GM10266 (cell line): ENCODE results near the gene LMNTD2.

Source experiments
- DNase-seq: peaks from one replicate; pipeline ENCODE4 v3.0.0; 2012; ENCODE audit errors: extremely low spot score
- TF ChIP-seq, protein P1 (sequence below): IDR thresholded peaks from 2 replicates; pipeline ENCODE4 v1.5.1; 2012; ENCODE audit warnings: mild to moderate bottlenecking, low read depth; ENCODE audit not compliant: control insufficient read depth, insufficient read depth; ENCODE audit errors: missing control alignments

The LMNTD2 gene

DNA sequence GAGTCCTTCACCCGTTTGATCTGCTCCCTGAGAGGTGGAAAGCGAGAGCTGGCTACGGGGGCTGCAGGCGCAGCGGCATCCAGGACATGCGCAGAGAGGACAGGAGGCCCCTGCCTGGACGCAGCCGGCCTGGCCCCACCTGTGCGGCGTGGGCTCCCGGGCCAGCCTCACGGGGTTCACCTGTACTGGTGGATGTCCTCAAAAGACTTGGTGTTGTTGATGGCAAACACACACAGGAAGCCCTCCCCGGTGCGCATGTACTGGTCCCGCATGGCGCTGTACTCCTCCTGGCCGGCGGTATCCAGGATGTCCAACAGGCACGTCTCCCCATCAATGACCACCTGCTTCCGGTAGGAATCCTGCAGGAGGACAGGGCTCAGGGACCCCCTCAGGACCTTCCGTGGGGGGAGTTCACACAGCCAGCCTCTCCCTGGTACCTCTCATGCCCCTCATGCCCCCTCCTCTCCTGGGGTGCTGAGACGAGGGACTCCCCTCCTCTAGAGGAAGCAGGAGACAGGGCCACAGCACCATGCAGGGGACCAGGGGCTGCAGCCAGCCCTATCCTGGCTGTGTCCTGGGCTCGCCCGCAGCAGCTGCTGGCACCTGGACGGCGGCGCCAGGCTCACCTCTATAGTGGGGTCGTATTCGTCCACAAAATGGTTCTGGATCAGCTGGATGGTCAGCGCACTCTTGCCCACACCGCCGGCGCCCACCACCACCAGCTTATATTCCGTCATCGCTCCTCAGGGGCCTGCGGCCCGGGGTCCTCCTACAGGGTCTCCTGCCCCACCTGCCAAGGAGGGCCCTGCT, 26.7 kb downstream of the LMNTD2 start:
- no peak for DNase-seq
- TF ChIP-seq, protein P1, sequence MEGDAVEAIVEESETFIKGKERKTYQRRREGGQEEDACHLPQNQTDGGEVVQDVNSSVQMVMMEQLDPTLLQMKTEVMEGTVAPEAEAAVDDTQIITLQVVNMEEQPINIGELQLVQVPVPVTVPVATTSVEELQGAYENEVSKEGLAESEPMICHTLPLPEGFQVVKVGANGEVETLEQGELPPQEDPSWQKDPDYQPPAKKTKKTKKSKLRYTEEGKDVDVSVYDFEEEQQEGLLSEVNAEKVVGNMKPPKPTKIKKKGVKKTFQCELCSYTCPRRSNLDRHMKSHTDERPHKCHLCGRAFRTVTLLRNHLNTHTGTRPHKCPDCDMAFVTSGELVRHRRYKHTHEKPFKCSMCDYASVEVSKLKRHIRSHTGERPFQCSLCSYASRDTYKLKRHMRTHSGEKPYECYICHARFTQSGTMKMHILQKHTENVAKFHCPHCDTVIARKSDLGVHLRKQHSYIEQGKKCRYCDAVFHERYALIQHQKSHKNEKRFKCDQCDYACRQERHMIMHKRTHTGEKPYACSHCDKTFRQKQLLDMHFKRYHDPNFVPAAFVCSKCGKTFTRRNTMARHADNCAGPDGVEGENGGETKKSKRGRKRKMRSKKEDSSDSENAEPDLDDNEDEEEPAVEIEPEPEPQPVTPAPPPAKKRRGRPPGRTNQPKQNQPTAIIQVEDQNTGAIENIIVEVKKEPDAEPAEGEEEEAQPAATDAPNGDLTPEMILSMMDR: no peak

DNA sequence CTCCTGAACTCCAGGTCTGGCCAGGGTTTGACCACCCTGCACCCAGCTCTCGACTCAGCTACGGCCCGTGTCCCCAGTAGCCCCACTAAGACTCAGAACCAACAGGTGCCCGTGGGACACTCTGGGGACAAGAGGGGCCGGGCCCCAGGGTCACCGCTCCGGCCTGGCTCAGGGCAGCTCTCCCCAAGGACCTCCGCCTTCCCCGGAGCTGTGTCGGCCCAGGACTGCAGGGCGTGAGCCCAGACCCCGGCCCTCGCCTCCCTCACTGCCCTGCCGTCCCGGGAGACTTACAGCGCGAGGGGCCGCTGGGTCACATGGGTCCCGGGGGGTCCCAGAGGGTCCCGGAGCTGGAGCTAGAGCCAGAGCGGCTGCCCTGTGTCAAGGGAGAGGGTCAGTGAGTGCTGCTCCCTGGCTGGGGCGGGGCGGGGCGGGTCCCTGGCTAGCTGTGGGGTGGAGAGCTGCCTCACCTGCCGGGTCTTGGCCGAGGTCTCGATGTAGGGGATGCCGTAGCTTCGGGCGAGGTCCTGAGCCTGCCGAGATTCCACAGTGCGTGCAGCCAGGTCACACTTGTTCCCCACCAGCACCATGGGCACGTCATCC, 27.5 kb downstream of the LMNTD2 start:
- TF ChIP-seq, protein P1: no peak
- DNase-seq: no peak

DNA sequence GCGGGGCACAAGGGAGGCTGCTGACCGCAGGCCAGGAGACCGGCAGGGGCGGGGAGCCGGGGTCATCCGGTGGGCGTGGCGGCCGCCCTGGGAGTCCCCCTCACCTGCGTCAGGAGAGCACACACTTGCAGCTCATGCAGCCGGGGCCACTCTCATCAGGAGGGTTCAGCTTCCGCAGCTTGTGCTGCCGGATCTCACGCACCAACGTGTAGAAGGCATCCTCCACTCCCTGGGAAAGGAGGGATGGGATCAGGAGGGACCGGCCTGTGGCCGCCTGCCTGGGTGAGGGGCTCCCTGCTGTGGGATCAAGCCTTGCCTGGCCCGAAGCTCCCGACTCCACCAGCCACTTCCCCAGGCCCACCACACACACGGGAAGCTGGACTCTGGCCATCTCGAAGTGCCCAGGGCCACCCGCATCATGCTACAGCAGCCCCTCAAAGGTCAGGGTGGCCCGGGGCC, 28.0 kb downstream of the LMNTD2 start:
- no peak for DNase-seq
- TF ChIP-seq, protein P1: no peak

DNA sequence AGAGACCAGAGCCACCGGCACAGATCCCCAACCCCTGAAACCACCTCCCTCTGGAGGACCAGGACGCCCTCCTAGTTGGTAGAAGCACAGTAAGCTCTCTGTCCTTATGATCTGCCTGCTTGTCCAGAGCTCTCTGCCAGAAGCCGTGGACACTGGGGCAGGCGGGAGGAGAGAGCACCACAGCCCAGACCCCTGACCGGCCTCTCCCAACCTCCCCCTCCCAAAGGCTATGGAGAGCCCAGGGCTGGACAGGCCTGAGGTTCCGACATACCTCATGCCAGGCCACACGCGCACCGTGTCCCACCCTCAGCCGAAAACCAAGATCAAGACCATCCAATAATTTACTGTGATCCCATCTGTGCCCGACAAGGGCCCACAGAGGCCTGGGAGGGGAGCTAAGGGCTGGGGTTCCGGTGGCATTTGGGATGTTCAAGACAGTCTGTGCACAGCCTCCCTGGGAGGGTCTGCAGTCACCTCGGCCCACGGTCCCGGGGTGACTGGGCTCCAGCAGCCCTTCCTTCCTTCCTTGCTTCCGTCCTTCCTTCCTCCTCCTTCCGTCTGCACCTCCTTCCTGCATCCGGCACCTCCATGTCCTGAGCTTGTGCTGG, 28.5 kb downstream of the LMNTD2 start:
- TF ChIP-seq, protein P1: no peak
- no peak for DNase-seq

DNA sequence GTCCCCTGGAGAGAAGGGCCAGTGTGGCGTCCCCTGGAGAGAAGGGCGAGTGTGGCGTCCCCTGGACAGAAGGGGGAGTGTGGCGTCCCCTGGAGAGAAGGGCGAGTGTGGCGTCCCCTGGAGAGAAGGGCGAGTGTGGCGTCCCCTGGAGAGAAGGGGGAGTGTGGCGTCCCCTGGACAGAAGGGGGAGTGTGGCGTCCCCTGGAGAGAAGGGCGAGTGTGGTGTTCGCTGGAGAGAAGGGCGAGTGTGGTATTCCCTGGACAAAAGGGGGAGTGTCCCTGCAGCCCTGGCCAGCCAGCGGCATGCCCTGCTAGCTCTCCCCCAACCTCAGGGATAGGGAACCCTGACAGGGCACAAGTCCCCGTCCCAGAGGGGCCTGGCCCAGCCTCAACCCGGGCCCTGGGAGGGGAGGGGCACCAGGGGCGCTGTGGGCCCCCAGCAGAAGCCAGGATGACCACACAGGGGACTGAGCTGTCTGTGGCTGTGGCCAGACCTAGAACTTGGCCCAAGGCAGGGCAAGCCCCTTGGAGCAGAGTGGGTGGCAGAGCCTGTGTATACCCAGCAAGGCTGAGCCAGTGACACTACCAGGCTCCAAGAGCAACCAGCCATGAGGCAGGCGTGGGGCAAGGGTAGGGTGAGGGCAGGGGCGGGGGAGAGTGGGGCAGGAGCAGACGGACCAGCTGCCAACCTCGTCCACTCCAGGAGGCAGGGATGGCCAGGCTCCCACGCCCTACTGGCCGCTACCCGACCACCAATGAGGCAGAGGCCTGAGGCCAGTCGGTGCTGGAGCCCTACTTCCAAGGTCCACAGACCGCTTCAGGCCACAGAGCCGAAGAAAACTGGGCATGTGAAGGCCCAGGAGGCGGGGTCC, 29.3 kb downstream of the LMNTD2 start:
- no peak for DNase-seq
- TF ChIP-seq, protein P1: no peak

DNA sequence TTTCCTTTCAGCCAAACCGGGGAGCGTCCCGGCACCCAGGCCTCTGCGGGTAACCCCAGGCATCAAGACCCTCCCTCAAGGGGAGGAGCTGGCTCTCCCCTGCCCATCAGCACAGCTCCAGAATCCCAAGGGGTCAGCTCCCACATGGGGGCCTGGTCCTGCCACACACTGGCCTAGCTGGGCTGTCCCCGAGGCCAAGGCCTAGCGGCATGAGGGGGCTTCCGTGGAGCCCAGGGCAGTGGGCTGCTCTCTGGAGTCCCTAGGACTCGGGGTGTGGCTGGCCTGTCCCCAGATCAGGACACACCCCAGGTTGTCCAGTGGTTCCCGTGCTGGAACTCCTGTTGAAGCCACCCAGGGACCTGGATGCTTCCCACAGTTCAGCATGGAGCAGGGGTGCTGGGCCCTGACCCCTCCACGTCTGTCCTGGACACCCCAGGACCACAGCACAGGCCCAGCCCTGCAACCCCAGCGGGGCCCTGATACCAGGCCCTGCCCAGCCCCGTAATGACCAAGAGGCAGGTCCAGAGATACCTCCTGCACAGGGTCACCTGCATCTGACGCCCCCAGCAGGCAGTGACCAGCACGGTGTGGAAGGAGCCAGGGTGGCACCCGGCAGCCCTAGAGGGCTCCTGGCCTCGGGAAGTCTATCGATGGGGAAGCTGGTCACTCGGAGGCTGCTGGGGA, 30.7 kb downstream of the LMNTD2 start:
- no peak for DNase-seq
- TF ChIP-seq, protein P1: no peak
